MM.1S (cell line): Measurements from ENCODE around the gene C1orf56.

ENCODE experiments used
- EZH2 ChIP-seq: fragments of 300-600 bp; sonication (generic); optimal IDR thresholded peaks from 2 replicates; pipeline ENCODE3; 2017; ENCODE audit warnings: low read depth, mild to moderate bottlenecking, antibody characterized with exemption, low read length, mixed read lengths
- EZH2phosphoT487 ChIP-seq: fragments of 300-600 bp; sonication (generic); IDR thresholded peaks from 2 replicates; pipeline ENCODE4 v1.6.1; 2018; ENCODE audit warnings: antibody characterized with exemption, low read length
- TF ChIP-seq, protein P1 (sequence below): fragments of 300-600 bp; sonication (generic); IDR thresholded peaks from 2 replicates; pipeline ENCODE4 v1.5.1; 2016; ENCODE audit warnings: antibody characterized with exemption, low read length, mixed read lengths

DNA sequence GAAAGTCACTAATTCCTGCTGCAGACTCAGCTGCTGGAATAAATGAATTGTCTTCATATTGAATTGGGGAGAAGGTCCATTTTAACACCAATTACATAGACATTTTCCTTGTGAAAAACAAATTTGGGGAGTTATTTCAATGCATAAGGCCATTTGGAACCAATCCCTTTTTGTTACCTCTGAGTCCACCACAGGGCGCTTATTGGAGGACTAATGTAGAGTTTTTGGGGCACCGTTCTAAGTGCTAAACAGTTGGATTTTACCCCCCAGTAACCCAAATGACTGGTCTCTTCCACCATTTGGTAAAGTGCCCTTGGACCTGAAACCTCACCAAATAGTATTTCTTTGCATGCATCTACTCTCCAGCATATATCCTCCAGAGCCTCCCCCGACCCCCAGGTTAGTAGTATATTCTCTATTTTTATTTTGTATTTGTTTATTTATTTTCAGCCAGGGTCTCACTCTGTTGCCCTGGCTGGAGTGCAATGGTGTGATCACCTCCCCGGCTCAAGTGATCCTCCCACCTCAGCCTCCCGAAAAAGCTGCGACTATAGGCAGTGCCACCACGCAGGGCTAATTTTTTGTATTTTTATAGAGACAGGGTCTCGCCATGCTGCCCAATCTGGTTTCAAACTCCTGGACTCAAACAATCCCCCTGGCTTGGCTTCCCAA, 37.7 kb upstream of the C1orf56 start:
- TF ChIP-seq, protein P1, sequence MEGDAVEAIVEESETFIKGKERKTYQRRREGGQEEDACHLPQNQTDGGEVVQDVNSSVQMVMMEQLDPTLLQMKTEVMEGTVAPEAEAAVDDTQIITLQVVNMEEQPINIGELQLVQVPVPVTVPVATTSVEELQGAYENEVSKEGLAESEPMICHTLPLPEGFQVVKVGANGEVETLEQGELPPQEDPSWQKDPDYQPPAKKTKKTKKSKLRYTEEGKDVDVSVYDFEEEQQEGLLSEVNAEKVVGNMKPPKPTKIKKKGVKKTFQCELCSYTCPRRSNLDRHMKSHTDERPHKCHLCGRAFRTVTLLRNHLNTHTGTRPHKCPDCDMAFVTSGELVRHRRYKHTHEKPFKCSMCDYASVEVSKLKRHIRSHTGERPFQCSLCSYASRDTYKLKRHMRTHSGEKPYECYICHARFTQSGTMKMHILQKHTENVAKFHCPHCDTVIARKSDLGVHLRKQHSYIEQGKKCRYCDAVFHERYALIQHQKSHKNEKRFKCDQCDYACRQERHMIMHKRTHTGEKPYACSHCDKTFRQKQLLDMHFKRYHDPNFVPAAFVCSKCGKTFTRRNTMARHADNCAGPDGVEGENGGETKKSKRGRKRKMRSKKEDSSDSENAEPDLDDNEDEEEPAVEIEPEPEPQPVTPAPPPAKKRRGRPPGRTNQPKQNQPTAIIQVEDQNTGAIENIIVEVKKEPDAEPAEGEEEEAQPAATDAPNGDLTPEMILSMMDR, result no peak
- TF ChIP-seq EZH2, result no peak
- no peak for TF ChIP-seq EZH2phosphoT487
